Loucy (cell line): ENCODE data around the gene IFNK.

Experiments
- CTCF ChIP-seq: fragments of 200-600 bp; sonication (generic); conservative IDR thresholded peaks from 2 replicates; pipeline ENCODE4 v1.5.1; 2014; ENCODE audit warnings: mild to moderate bottlenecking, antibody characterized with exemption, low read length
- EZH2phosphoT487 ChIP-seq: fragments of 200-600 bp; IDR thresholded peaks from 2 replicates; pipeline ENCODE4 v1.6.1; 2018; ENCODE audit warnings: antibody characterized with exemption, mild to moderate bottlenecking, moderate library complexity, borderline replicate concordance

DNA sequence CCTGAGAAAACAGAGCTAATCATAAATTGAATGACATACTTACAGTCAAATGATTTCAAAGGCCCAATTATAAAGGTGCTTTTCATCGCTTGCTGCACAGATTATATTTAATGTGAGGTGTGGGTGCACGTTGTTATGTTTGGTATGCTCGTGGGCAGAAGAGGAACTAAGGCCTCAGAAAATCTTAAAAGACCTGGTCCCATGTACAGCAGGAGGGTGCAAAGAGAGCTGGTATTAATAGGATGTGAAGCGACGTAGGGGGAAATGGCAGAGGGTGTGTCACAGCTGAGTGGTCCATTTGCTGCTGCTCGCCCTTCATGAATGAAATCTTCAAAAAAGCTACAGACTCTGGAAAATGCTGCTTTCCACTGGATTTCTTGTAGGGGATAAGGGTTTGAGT lies 40.5 kb upstream of the IFNK start:
- TF ChIP-seq CTCF: no peak
- no peak for TF ChIP-seq EZH2phosphoT487
